HepG2 (cell line): ENCODE measurements around the gene LAMC1. TPM values are rescaled to one million over a fixed set of nuclear protein-coding genes. Genes with fewer than 3 reads are reported as not detected.

Experiments
- AHDC1 ChIP-seq: sonication (generic); formaldehyde crosslinking; IDR thresholded peaks from 2 replicates; pipeline ENCODE4 v1.5.1; 2020; ENCODE audit warnings: mild to moderate bottlenecking, missing genetic modification reagents, borderline replicate concordance
- CREM ChIP-seq, 2 experiments: sonication (generic) in 1 of 2; formaldehyde crosslinking in 1 of 2; IDR thresholded peaks; 2 replicates each; pipeline versions ENCODE4 v1.4.0 to v1.6.1; 2016 to 2020; ENCODE audit warnings: antibody characterized with exemption in 1 of 2, mild to moderate bottlenecking in 1 of 2, missing genetic modification reagents in 1 of 2
- FOXP1 ChIP-seq, 2 experiments: fragments of 450-650 bp in 1 of 2; IDR thresholded peaks; 2 replicates each; pipeline ENCODE4 v1.6.1; 2017 to 2018; ENCODE audit warnings: antibody characterized with exemption in 1 of 2
- GATAD2A ChIP-seq: IDR thresholded peaks from 2 replicates; pipeline ENCODE4 v1.6.1; 2016
- MED1 ChIP-seq: sonication (generic); formaldehyde crosslinking; IDR thresholded peaks from 2 replicates; pipeline ENCODE4 v1.4.0; 2020; ENCODE audit warnings: missing genetic modification reagents
- MXI1 ChIP-seq: IDR thresholded peaks from 3 replicates; pipeline ENCODE4 v1.6.1; 2012; ENCODE audit warnings: low read depth, low read length, inconsistent platforms, borderline replicate concordance
- NFKBIZ ChIP-seq: IDR thresholded peaks from 2 replicates; pipeline ENCODE4 v1.6.1; 2018; ENCODE audit warnings: missing genetic modification reagents, missing compliant biosample characterization
- RBM22 ChIP-seq: fragments of 200-400 bp; formaldehyde crosslinking; optimal IDR thresholded peaks from 2 replicates; pipeline ENCODE3; 2017; ENCODE audit warnings: mild to moderate bottlenecking, low read length, moderate library complexity
- SIX4 ChIP-seq: sonication (generic); formaldehyde crosslinking; IDR thresholded peaks from 2 replicates; pipeline ENCODE4 v1.4.0; 2020; ENCODE audit warnings: missing genetic modification reagents
- SOX13 ChIP-seq, 3 experiments: fragments of 450-650 bp in 1 of 3; sonication (generic) in 1 of 3; formaldehyde crosslinking in 1 of 3; IDR thresholded peaks in 2 of 3; conservative IDR thresholded peaks in 1 of 3; 2 replicates each; pipeline versions ENCODE4 v1.5.0 to v1.6.1; 2016 to 2020; ENCODE audit warnings: antibody characterized with exemption in 1 of 3, mild to moderate bottlenecking in 1 of 3, missing compliant biosample characterization in 1 of 3, missing genetic modification reagents in 1 of 3, moderate library complexity in 1 of 3
- SOX6 ChIP-seq, 2 experiments: fragments of 450-650 bp in 1 of 2; sonication (generic) in 1 of 2; formaldehyde crosslinking in 1 of 2; IDR thresholded peaks; 2 replicates each; pipeline versions ENCODE4 v1.4.0 to v1.6.1; 2017 to 2020; ENCODE audit warnings: antibody characterized with exemption in 1 of 2, mild to moderate bottlenecking in 1 of 2, missing genetic modification reagents in 1 of 2
- TBX2 ChIP-seq: sonication (generic); formaldehyde crosslinking; IDR thresholded peaks from 2 replicates; pipeline ENCODE4 v1.5.0; 2020; ENCODE audit warnings: missing genetic modification reagents, mild to moderate bottlenecking, borderline replicate concordance
- TEAD3 ChIP-seq: optimal IDR thresholded peaks from 2 replicates; pipeline ENCODE3; 2016; ENCODE audit warnings: borderline replicate concordance
- ZMYM4 ChIP-seq: sonication (generic); formaldehyde crosslinking; IDR thresholded peaks from 2 replicates; pipeline ENCODE4 v1.8.1; 2023; ENCODE audit warnings: mild to moderate bottlenecking, missing genetic modification reagents
- ZNF343 ChIP-seq: sonication (generic); formaldehyde crosslinking; IDR thresholded peaks from 2 replicates; pipeline ENCODE4 v1.4.0; 2020; ENCODE audit warnings: mild to moderate bottlenecking, missing genetic modification reagents
- ZNF609 ChIP-seq: sonication (generic); formaldehyde crosslinking; IDR thresholded peaks from 2 replicates; pipeline ENCODE4 v1.4.0; 2020; ENCODE audit warnings: mild to moderate bottlenecking, missing genetic modification reagents, borderline replicate concordance
- polyA plus RNA-seq, 8 experiments: library from polyadenylated mRNA; depleted of rRNA in 3 of 8; stranded (reverse) in 7 of 8; unstranded in 1 of 8; fragments of >200 nt; fragmentation: Illumina TruSeq in 4 of 8; extraction: Trizol in 4 of 8; gene quantifications; 2 replicates each; pipeline versions ENCODE4 v1.2.1 to v1.2.3, GENCODE V29; 2011 to 2016; ENCODE audit warnings: low read depth in 4 of 8, missing spikeins in 1 of 8, mixed read lengths in 1 of 8; ENCODE audit not compliant: insufficient read depth in 1 of 8
- total RNA-seq, 5 experiments: library from RNA; depleted of rRNA; stranded (reverse); fragments of >200 nt; fragmentation: Illumina TruSeq; extraction: Trizol; gene quantifications; 2 replicates each; pipeline ENCODE4 v1.2.3, GENCODE V29; 2016; ENCODE audit warnings: low read depth in 1 of 5

LAMC1 gene
- total and polyA plus RNA-seq, 2 of the 13 experiments (the other 11 are each of a cell fraction or from before 2014, with no cell fraction given), result 58.5 to 137 TPM

- TF ChIP-seq NFKBIZ (CRISPR knock-in tag) (peak; percentile 82; the same call in 1 of the 2 replicates), ZNF609 (peak; percentile 70; the same call in 1 of the 2 replicates), CREM (IDR thresholded peaks at IDR 0.05) (peak; percentile 85), CREM (CRISPR knock-in tag; IDR thresholded peaks at IDR 0.05) (no peak), MED1 (peak; percentile 76), AHDC1 (CRISPR knock-in tag) (peak; percentile 91; the same call in 1 of the 2 replicates), ZNF343 (CRISPR knock-in tag) (no peak), SOX6 (IDR thresholded peaks at IDR 0.05) (no peak), SOX6 (CRISPR knock-in tag; IDR thresholded peaks at IDR 0.05) (peak; percentile 94), SOX13 (IDR thresholded peaks at IDR 0.05) (peak; percentile 73), SOX13 (CRISPR knock-in tag; conservative IDR thresholded peaks at IDR 0.05 in 1 of 2, IDR thresholded peaks at IDR 0.05 in 1 of 2) (peak in 1 of 2 experiments; percentile 96; a peak in 2 of 4 replicates), ZMYM4 (peak; percentile 67; the same call in 1 of the 2 replicates), TEAD3 (peak; percentile 70), MXI1 (no peak), FOXP1 (IDR thresholded peaks at IDR 0.05) (no peak), FOXP1 (CRISPR knock-in tag; IDR thresholded peaks at IDR 0.05) (peak; percentile 61; the same call in 1 of the 2 replicates), TBX2 (peak; percentile 78; the same call in 1 of the 2 replicates), SIX4 (peak; percentile 45), RBM22 (peak; percentile 37), GATAD2A (CRISPR knock-in tag) (peak; percentile 93)
Observed at GRCh38 chr1:183089025-183089639, 65.9 kb downstream of the LAMC1 start (continued).
